DND-41 (cell line): ENCODE measurements around the gene STX2.

Source experiments
- EZH2 ChIP-seq: IDR thresholded peaks from 3 replicates; pipeline ENCODE4 v1.6.1; 2012; ENCODE audit warnings: borderline replicate concordance, low read depth, mild to moderate bottlenecking, moderate library complexity, low read length, inconsistent platforms; ENCODE audit not compliant: severe bottlenecking
- TF ChIP-seq, protein P1 (sequence below): IDR thresholded peaks from 2 replicates; pipeline ENCODE4 v1.5.1; 2012; ENCODE audit warnings: borderline replicate concordance, low read length, moderate library complexity, mild to moderate bottlenecking; ENCODE audit not compliant: poor library complexity, severe bottlenecking; ENCODE audit errors: extremely low read depth

DNA sequence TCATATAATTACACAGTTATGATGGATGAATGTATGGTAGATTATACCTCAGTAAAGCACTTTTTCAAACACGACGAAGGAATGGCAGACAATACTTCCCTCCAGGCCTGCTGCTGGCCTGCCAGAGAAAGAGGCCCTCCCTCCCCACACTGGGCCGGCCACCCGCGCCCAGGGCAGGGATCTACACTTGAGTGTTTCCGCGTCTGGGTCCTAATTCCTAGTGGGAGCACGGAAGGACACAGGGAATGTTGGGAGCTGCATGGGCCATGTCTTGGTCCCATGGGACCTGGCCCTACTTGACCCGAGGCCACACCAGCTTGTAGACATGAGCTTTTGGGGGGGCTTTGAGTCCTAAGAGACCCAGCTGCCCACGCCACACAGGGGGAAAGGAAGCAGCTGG, 52.0 kb downstream of the STX2 start:
- TF ChIP-seq, protein P1, sequence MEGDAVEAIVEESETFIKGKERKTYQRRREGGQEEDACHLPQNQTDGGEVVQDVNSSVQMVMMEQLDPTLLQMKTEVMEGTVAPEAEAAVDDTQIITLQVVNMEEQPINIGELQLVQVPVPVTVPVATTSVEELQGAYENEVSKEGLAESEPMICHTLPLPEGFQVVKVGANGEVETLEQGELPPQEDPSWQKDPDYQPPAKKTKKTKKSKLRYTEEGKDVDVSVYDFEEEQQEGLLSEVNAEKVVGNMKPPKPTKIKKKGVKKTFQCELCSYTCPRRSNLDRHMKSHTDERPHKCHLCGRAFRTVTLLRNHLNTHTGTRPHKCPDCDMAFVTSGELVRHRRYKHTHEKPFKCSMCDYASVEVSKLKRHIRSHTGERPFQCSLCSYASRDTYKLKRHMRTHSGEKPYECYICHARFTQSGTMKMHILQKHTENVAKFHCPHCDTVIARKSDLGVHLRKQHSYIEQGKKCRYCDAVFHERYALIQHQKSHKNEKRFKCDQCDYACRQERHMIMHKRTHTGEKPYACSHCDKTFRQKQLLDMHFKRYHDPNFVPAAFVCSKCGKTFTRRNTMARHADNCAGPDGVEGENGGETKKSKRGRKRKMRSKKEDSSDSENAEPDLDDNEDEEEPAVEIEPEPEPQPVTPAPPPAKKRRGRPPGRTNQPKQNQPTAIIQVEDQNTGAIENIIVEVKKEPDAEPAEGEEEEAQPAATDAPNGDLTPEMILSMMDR = no peak
- no peak for TF ChIP-seq EZH2
